Right atrium auricular region (tissue), 2 donors: Measurements from ENCODE around the gene SIRPA. TPM values are rescaled to one million over a fixed set of nuclear protein-coding genes. Genes with fewer than 3 reads are reported as not detected.

ENCODE experiments used
- DNase-seq: peaks from one replicate; pipeline ENCODE4 v3.0.0-alpha.2; 2019; ENCODE audit warnings: low spot score
- H3K27ac ChIP-seq, 2 donors: fragments of 200-600 bp; sonication (generic); 1 replicate in 1 of 2; 2 replicates in 1 of 2; pipeline ENCODE4 v1.5.1; 2016 to 2019
- H3K27me3 ChIP-seq, 2 donors: fragments of 200-600 bp; sonication (generic); one replicate each; pipeline versions ENCODE4 v1.5.1 to v1.6.0; 2017 to 2019
- H3K36me3 ChIP-seq: fragments of 200-600 bp; sonication (generic); one replicate; pipeline ENCODE4 v1.5.1; 2016
- H3K4me1 ChIP-seq, 2 donors: fragments of 200-600 bp; sonication (generic); one replicate each; pipeline versions ENCODE4 v1.5.1 to v1.6.0; 2017 to 2019
- H3K4me3 ChIP-seq, 2 donors: fragments of 200-600 bp; sonication (generic); 1 replicate in 1 of 2; 2 replicates in 1 of 2; pipeline ENCODE4 v1.5.1; 2017 to 2019; ENCODE audit warnings: mild to moderate bottlenecking in 1 of 2, moderate library complexity in 1 of 2
- H3K9me3 ChIP-seq, 2 donors: fragments of 200-600 bp; sonication (generic); one replicate each; pipeline ENCODE4 v1.5.1; 2019
- total RNA-seq, 2 donors: library from RNA; depleted of rRNA; stranded (reverse); fragments of >200 nt; gene quantifications; one replicate each; pipeline ENCODE4 v1.1.0, GENCODE V29; 2016
- TF ChIP-seq, protein P1 (sequence below), 2 donors: fragments of 200-600 bp; sonication (generic); IDR thresholded peaks; one replicate each; pipeline ENCODE4 v1.5.1; 2019; ENCODE audit warnings: antibody characterized with exemption in 2 of 2

SIRPA gene
- total RNA-seq, 2 donors from 2014 or later = 32.4 to 58.5 TPM

- H3K36me3 ChIP-seq = no peaks in the 10 kb centered on the region
- DNase-seq = no peak
- H3K27me3 ChIP-seq = no peaks in the 10 kb centered on the region
- no peak overlapping the region for H3K27ac ChIP-seq
- H3K4me1 ChIP-seq = peaks cover 0 to 29% of the 10 kb centered on the region in 2 donors
- TF ChIP-seq, protein P1, sequence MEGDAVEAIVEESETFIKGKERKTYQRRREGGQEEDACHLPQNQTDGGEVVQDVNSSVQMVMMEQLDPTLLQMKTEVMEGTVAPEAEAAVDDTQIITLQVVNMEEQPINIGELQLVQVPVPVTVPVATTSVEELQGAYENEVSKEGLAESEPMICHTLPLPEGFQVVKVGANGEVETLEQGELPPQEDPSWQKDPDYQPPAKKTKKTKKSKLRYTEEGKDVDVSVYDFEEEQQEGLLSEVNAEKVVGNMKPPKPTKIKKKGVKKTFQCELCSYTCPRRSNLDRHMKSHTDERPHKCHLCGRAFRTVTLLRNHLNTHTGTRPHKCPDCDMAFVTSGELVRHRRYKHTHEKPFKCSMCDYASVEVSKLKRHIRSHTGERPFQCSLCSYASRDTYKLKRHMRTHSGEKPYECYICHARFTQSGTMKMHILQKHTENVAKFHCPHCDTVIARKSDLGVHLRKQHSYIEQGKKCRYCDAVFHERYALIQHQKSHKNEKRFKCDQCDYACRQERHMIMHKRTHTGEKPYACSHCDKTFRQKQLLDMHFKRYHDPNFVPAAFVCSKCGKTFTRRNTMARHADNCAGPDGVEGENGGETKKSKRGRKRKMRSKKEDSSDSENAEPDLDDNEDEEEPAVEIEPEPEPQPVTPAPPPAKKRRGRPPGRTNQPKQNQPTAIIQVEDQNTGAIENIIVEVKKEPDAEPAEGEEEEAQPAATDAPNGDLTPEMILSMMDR (IDR thresholded peaks at IDR 0.05) = no peak
- H3K9me3 ChIP-seq = no peaks in the 10 kb centered on the region
- no peak overlapping the region for H3K4me3 ChIP-seq
These were observed 10.5 kb downstream of the SIRPA start for GRCh38 chr20:1905693-1906092.

- H3K27ac ChIP-seq = no peak overlapping the region
- no peaks in the 10 kb centered on the region for H3K9me3 ChIP-seq
- DNase-seq = no peak
- peaks cover 0 to 29% of the 10 kb centered on the region in 2 donors for H3K4me1 ChIP-seq
- H3K27me3 ChIP-seq = no peaks in the 10 kb centered on the region
- no peak overlapping the region for H3K4me3 ChIP-seq
- TF ChIP-seq, protein P1 (IDR thresholded peaks at IDR 0.05) = no peak
- no peaks in the 10 kb centered on the region for H3K36me3 ChIP-seq
These were observed 11.3 kb downstream of the SIRPA start for GRCh38 chr20:1906361-1907051.

GRCh38 chr20:1907586-1907985, 12.4 kb downstream of the SIRPA start:
- Histone ChIP-seq H3K4me1 (peaks cover 0 to 40% of the 10 kb centered on the region in 2 donors), H3K4me3 (no peak overlapping the region), H3K9me3 (no peaks in the 10 kb centered on the region), H3K27ac (peak overlapping the region; percentile 42 to 48), H3K36me3 (no peaks in the 10 kb centered on the region), H3K27me3 (no peaks in the 10 kb centered on the region)
- TF ChIP-seq, protein P1 (IDR thresholded peaks at IDR 0.05) = no peak
- no peak for DNase-seq

- DNase-seq = no peak
- Histone ChIP-seq H3K27me3 (no peaks in the 10 kb centered on the region), H3K4me3 (no peak overlapping the region), H3K4me1 (peaks cover 0 to 43% of the 10 kb centered on the region in 2 donors), H3K36me3 (no peaks in the 10 kb centered on the region), H3K9me3 (no peaks in the 10 kb centered on the region), H3K27ac (peak overlapping the region; percentile 42 to 48)
- TF ChIP-seq, protein P1 (IDR thresholded peaks at IDR 0.05) = no peak
These were observed 13.0 kb downstream of the SIRPA start for GRCh38 chr20:1908191-1908590.

GRCh38 chr20:1909097-1909496, 13.9 kb downstream of the SIRPA start:
- H3K27ac ChIP-seq = no peak overlapping the region
- no peak for DNase-seq
- peaks cover 0 to 43% of the 10 kb centered on the region in 2 donors for H3K4me1 ChIP-seq
- H3K36me3 ChIP-seq = no peaks in the 10 kb centered on the region
- TF ChIP-seq, protein P1 (IDR thresholded peaks at IDR 0.05) = no peak
- H3K27me3 ChIP-seq = no peaks in the 10 kb centered on the region
- H3K4me3 ChIP-seq = no peak overlapping the region
- H3K9me3 ChIP-seq = no peaks in the 10 kb centered on the region

DNA sequence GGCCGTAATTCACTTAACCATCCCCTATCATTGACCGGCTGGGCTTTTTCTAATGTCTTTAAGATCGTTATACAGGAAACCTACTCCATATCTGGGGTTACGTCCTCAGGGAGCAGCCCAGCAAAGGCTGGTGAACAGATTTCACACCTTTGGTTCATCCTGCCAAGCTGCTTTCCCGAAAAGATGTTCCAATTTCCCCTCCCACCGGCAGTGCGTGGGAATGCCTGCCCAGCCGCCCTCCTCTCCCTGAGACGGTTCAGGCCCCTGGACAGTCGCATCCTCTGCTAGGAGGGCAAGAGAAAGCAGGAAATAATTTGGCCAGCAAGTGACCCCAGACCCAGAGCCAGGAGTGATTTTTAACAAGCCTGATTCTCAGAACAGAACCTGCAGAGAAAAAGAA, 16.3 kb downstream of the SIRPA start:
- Histone ChIP-seq H3K9me3 (no peaks in the 10 kb centered on the region), H3K4me3 (no peak overlapping the region), H3K27ac (peak overlapping the region; percentile 49 to 61), H3K36me3 (peaks cover 13% of the 10 kb centered on the region), H3K4me1 (peaks cover 0 to 39% of the 10 kb centered on the region in 2 donors), H3K27me3 (no peaks in the 10 kb centered on the region)
- TF ChIP-seq, protein P1 (IDR thresholded peaks at IDR 0.05) = no peak
- no peak for DNase-seq
